SK-N-SH (cell line): ENCODE data around the gene SRRM4. TPM values are rescaled to one million over a fixed set of nuclear protein-coding genes. Genes with fewer than 3 reads are reported as not detected.

ENCODE experiments used
- CTCF ChIA-PET: fragments of 300-600, 350-600 bp; formaldehyde crosslinking; extraction: SDS; loops from one replicate; lab custom pipeline; 2021; lab: Yijun Ruan, JAX
- POLR2A ChIA-PET: fragments of 350-600 bp; sonication (Branson Sonifier 250); formaldehyde crosslinking; extraction: SDS; loops from one replicate; lab custom pipeline; 2020; ENCODE audit warnings: antibody characterized with exemption, inconsistent platforms; lab: Yijun Ruan, JAX
- DNase-seq: peaks from one replicate; pipeline ENCODE4 v3.0.0; 2012
- H2AFZ ChIP-seq: fragments of 200-600 bp; sonication (generic); 2 replicates; pipeline ENCODE4 v1.8.1; 2016; ENCODE audit warnings: antibody characterized with exemption, mild to moderate bottlenecking, low read depth
- H3F3A ChIP-seq: fragments of 200-600 bp; sonication (generic); replicated peaks from 2 replicates; pipeline ENCODE3; 2016; ENCODE audit warnings: antibody characterized with exemption, mild to moderate bottlenecking; ENCODE audit not compliant: insufficient read depth
- H3K27ac ChIP-seq, 2 experiments: fragments of 200-500 bp in 1 of 2; fragments of 200-600 bp in 1 of 2; sonication (Bioruptor generic) in 1 of 2; sonication (generic), shearing (Covaris generic) in 1 of 2; 2 replicates each; pipeline versions ENCODE4 v1.5.1 to v1.6.1; 2014 to 2016; ENCODE audit warnings: low read depth in 2 of 2, inconsistent platforms in 1 of 2, low read length in 1 of 2, mild to moderate bottlenecking in 1 of 2, mixed read lengths in 1 of 2
- H3K27me3 ChIP-seq: fragments of 200-600 bp; sonication (generic), shearing (Covaris generic); 2 replicates; pipeline ENCODE4 v1.6.1; 2016; ENCODE audit warnings: mixed run types; ENCODE audit not compliant: insufficient read depth
- H3K36me3 ChIP-seq, 2 experiments: fragments of 200-500 bp in 1 of 2; fragments of 200-600 bp in 1 of 2; sonication (Bioruptor generic) in 1 of 2; sonication (generic) in 1 of 2; replicated peaks in 1 of 2; 2 replicates each; pipeline versions ENCODE3 to v1.5.1; 2014 to 2016; ENCODE audit warnings: low read length in 1 of 2, mild to moderate bottlenecking in 1 of 2; ENCODE audit not compliant: insufficient read depth in 2 of 2, control insufficient read depth in 1 of 2
- H3K4me1 ChIP-seq, 2 experiments: fragments of 200-500 bp in 1 of 2; fragments of 200-600 bp in 1 of 2; sonication (Bioruptor generic) in 1 of 2; sonication (generic), shearing (Covaris generic) in 1 of 2; 2 replicates each; pipeline versions ENCODE4 v1.5.1 to v1.6.1; 2014 to 2016; ENCODE audit warnings: low read depth in 1 of 2, low read length in 1 of 2, mixed run types in 1 of 2; ENCODE audit not compliant: insufficient read depth in 2 of 2, control insufficient read depth in 1 of 2
- H3K4me2 ChIP-seq: fragments of 200-600 bp; sonication (generic), shearing (Covaris generic); 2 replicates; pipeline ENCODE4 v1.6.1; 2017; ENCODE audit warnings: mixed run types
- H3K4me3 ChIP-seq, 2 experiments: fragments of 200-500 bp in 1 of 2; fragments of 200-600 bp in 1 of 2; sonication (Bioruptor generic) in 1 of 2; sonication (generic), shearing (Covaris generic) in 1 of 2; 2 replicates each; pipeline versions ENCODE4 v1.5.1 to v1.8.1; 2014 to 2016; ENCODE audit warnings: low read depth in 2 of 2, inconsistent platforms in 1 of 2, low read length in 1 of 2, mild to moderate bottlenecking in 1 of 2, mixed read lengths in 1 of 2, moderate library complexity in 1 of 2
- H3K79me2 ChIP-seq: fragments of 200-600 bp; sonication (generic); 2 replicates; pipeline ENCODE4 v1.8.1; 2017; ENCODE audit warnings: mild to moderate bottlenecking; ENCODE audit not compliant: insufficient read depth
- H3K9ac ChIP-seq: fragments of 200-600 bp; sonication (generic); 2 replicates; pipeline ENCODE4 v1.6.1; 2017; ENCODE audit warnings: mixed run types
- H3K9me2 ChIP-seq: fragments of 200-600 bp; sonication (generic); 2 replicates; pipeline ENCODE4 v1.6.1; 2017; ENCODE audit warnings: mixed run types
- H3K9me3 ChIP-seq: fragments of 200-600 bp; sonication (generic); 2 replicates; pipeline ENCODE4 v1.6.1; 2017; ENCODE audit warnings: mixed run types, mild to moderate bottlenecking, moderate library complexity
- H4K20me1 ChIP-seq: fragments of 200-600 bp; sonication (generic); 2 replicates; pipeline ENCODE4 v1.6.1; 2017; ENCODE audit warnings: mild to moderate bottlenecking, mixed run types; ENCODE audit not compliant: insufficient read depth
- EZH2phosphoT487 ChIP-seq: fragments of 200-600 bp; sonication (generic); IDR thresholded peaks from 2 replicates; pipeline ENCODE4 v1.6.1; 2017; ENCODE audit warnings: low read depth, mixed run types, mild to moderate bottlenecking, antibody characterized with exemption, moderate library complexity, borderline replicate concordance
- JUND ChIP-seq: IDR thresholded peaks from 2 replicates; pipeline ENCODE4 v1.4.0; 2012
- MXI1 ChIP-seq: IDR thresholded peaks from 2 replicates; pipeline ENCODE4 v1.6.1; 2012; ENCODE audit warnings: mild to moderate bottlenecking, low read depth, low read length, improper control_type of control experiment
- PBX3 ChIP-seq: IDR thresholded peaks from 2 replicates; pipeline ENCODE4; 2012
- RAD21 ChIP-seq: IDR thresholded peaks from 2 replicates; pipeline ENCODE4 v1.6.1; 2012; ENCODE audit warnings: mild to moderate bottlenecking, low read length
- SMC3 ChIP-seq: IDR thresholded peaks from 2 replicates; pipeline ENCODE4 v1.6.1; 2012; ENCODE audit warnings: low read depth, low read length, improper control_type of control experiment
- TAF1 ChIP-seq: IDR thresholded peaks from 2 replicates; pipeline ENCODE4 v1.6.1; 2012; ENCODE audit warnings: low read depth, mild to moderate bottlenecking, low read length, moderate library complexity, borderline replicate concordance
- TEAD4 ChIP-seq: IDR thresholded peaks from 2 replicates; pipeline ENCODE4 v1.4.0; 2012; ENCODE audit warnings: mild to moderate bottlenecking, borderline replicate concordance; ENCODE audit not compliant: insufficient read depth
- USF2 ChIP-seq: fragments of 150-350 bp; IDR thresholded peaks from 2 replicates; pipeline ENCODE4 v1.6.1; 2017; ENCODE audit warnings: antibody characterized with exemption, low read length, low read depth, borderline replicate concordance
- WGBS: methylation state at CpG from one replicate; pipeline ENCODE4 v1.1.6; 2017; ENCODE audit warnings: low lambda C conversion rate; 5-methylcytosine and 5-hydroxymethylcytosine counted together
- polyA plus RNA-seq, 3 experiments: library from polyadenylated mRNA; depleted of rRNA; stranded (reverse); fragments of >200 nt; gene quantifications; 2 replicates each; pipeline ENCODE4 v1.2.3, GENCODE V29; 2012
- TF ChIP-seq, protein P1 (sequence below): IDR thresholded peaks from 2 replicates; pipeline ENCODE4 v1.4.0; 2012; ENCODE audit warnings: low read depth, borderline replicate concordance
- TF ChIP-seq, protein P2 (sequence below): fragments of 200-600 bp; sonication (generic); IDR thresholded peaks from 2 replicates; pipeline ENCODE4 v1.6.1; 2017; ENCODE audit warnings: antibody characterized with exemption, mild to moderate bottlenecking, moderate library complexity

The SRRM4 gene
- polyA plus RNA-seq, 1 of the 3 experiments (the other 2 are of a cell fraction), result 0.03 TPM

DNA sequence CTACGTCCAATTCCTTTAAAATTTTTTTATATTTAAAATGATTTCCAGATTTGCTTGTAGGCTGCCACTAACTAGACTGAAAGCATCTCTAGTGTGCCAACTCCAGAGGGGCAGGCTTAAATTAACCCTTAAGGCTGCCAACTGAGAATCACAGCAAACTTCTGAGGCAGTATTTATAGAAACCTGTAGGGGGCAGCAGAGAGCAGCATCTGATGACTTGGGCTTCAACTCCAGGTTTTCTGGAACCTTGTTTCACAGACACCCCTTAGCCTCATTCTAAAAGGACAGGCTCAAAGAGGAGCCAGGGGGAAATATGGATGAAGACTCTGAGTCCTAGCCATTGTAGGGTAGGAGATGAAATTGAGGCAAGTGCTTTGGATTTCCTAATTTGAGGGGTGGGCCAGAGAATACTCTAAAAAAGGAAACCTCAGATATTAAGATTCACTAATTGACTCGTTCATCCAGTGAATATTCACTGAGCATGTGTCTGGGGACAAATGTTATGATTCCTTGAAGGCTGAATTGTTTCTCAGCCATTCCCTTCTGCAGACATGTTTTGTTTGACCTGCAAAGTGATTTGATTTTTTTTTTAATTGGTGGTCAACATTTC, 134.1 kb downstream of the SRRM4 start:
- Histone ChIP-seq H3K27ac (no peak overlapping the region), H3K27me3 (no peaks in the 10 kb centered on the region), H3K9me3 (no peaks in the 10 kb centered on the region), H4K20me1 (no peaks in the 10 kb centered on the region), H3F3A (no peaks in the 10 kb centered on the region), H3K4me2 (no peak overlapping the region), H3K36me3 (no peaks in the 10 kb centered on the region), H3K4me1 (peaks cover 0 to 6% of the 10 kb centered on the region in 2 experiments; a peak in 2 of 4 replicates), H3K9ac (no peak overlapping the region), H3K9me2 (no peaks in the 10 kb centered on the region), H2AFZ (no peak overlapping the region), H3K79me2 (no peaks in the 10 kb centered on the region), H3K4me3 (no peak overlapping the region; a peak in 1 of 4 replicates)
- DNase-seq, result peak; percentile 75
- 10% methylated on average over 2 of the region's 2 CpGs for WGBS
- no peak for TF ChIP-seq TAF1
- TF ChIP-seq EZH2phosphoT487, result no peak
- peak; percentile 74 for TF ChIP-seq RAD21
- no peak for TF ChIP-seq PBX3
- no peak for TF ChIP-seq JUND
- TF ChIP-seq, protein P1, sequence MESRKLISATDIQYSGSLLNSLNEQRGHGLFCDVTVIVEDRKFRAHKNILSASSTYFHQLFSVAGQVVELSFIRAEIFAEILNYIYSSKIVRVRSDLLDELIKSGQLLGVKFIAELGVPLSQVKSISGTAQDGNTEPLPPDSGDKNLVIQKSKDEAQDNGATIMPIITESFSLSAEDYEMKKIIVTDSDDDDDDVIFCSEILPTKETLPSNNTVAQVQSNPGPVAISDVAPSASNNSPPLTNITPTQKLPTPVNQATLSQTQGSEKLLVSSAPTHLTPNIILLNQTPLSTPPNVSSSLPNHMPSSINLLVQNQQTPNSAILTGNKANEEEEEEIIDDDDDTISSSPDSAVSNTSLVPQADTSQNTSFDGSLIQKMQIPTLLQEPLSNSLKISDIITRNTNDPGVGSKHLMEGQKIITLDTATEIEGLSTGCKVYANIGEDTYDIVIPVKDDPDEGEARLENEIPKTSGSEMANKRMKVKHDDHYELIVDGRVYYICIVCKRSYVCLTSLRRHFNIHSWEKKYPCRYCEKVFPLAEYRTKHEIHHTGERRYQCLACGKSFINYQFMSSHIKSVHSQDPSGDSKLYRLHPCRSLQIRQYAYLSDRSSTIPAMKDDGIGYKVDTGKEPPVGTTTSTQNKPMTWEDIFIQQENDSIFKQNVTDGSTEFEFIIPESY, result no peak
- TF ChIP-seq USF2, result no peak
- TF ChIP-seq, protein P2, sequence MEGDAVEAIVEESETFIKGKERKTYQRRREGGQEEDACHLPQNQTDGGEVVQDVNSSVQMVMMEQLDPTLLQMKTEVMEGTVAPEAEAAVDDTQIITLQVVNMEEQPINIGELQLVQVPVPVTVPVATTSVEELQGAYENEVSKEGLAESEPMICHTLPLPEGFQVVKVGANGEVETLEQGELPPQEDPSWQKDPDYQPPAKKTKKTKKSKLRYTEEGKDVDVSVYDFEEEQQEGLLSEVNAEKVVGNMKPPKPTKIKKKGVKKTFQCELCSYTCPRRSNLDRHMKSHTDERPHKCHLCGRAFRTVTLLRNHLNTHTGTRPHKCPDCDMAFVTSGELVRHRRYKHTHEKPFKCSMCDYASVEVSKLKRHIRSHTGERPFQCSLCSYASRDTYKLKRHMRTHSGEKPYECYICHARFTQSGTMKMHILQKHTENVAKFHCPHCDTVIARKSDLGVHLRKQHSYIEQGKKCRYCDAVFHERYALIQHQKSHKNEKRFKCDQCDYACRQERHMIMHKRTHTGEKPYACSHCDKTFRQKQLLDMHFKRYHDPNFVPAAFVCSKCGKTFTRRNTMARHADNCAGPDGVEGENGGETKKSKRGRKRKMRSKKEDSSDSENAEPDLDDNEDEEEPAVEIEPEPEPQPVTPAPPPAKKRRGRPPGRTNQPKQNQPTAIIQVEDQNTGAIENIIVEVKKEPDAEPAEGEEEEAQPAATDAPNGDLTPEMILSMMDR, result peak; percentile 71
- TF ChIP-seq MXI1, result peak; percentile 25; the same call in 1 of the 2 replicates
- peak; percentile 65; the same call in 1 of the 2 replicates for TF ChIP-seq SMC3
- TF ChIP-seq TEAD4, result no peak
- ChIA-PET POLR2A (no interaction called here), CTCF (interaction anchor here (0.6 to 6.7 kb wide), 24 partner anchors 8 to 298 kb away, joined by 3 to 62 read pairs (median 3); no protein-coding TSS in a partner anchor)
